Daoy (cell line): ENCODE measurements around the gene MAGEA9B. TPM values are rescaled to one million over a fixed set of nuclear protein-coding genes. Genes with fewer than 3 reads are reported as not detected.
"Not testable (repeated sequence)": the region's sequence is repeated elsewhere in the genome, so short reads cannot be mapped to it uniquely, and the experiment has no call there.

ENCODE experiments used
- DNase-seq: peaks from one replicate; pipeline ENCODE4 v3.0.0-alpha.2; 2015; ENCODE audit warnings: low read depth
- total RNA-seq: library from RNA; depleted of rRNA; stranded (reverse); fragments of >200 nt; shearing (Covaris generic); gene quantifications from 2 replicates; pipeline ENCODE4 v1.2.3, GENCODE V29; 2014; rRNA removed

MAGEA9B gene
- total RNA-seq = 0.11 TPM in 1 of 2 replicates, not detected in the other

GRCh38 chrX:149587359-149587758 is at the start of gene MAGEA9B:
TSS of gene MAGEA9B (minus strand) at chrX:149587459. CDS start at chrX:149583179, 4,280 bp downstream.
- DNase-seq = not testable (repeated sequence)

- no peak for DNase-seq
Observed at GRCh38 chrX:149633511-149633910, 46.3 kb upstream of the MAGEA9B start.

- peak; percentile 65 for DNase-seq
Observed at GRCh38 chrX:149631234-149632165, 44.2 kb upstream of the MAGEA9B start, which contains the start of gene TMEM185A. TSS of gene TMEM185A (minus strand) at chrX:149631792. CDS start at chrX:149631580, 212 bp downstream.

DNA sequence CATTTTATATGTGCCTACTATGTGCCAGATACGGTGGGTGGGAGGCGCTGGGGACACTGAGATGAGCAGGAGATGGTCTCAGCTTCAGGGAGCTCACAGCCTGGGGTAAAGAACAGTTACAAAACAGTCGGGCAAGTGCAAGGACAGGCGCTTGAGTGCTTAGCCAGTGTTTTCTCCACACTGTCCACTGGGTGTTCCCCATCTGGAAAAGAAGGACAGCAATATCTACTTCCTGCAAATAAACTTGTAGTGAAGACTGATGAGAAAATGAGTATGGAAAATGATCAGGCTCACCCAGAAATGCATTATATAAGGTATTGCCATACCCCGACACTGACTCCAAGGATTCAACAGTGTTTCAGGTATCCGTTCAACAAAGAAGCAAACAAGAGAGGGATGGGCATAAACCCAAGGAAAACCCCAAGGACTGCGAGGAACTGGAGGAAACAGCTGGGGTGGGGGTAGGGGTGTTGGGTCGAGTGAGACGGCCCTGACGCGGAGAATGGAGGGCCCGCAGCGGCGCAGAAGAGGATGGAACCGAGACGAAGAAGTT is 43.5 kb upstream of the MAGEA9B start:
- peak; percentile 18 for DNase-seq

- DNase-seq = no peak
Observed at GRCh38 chrX:149629730-149630387, 42.6 kb upstream of the MAGEA9B start.

GRCh38 chrX:149628768-149629167 is 41.5 kb upstream of the MAGEA9B start:
- DNase-seq = no peak

DNA sequence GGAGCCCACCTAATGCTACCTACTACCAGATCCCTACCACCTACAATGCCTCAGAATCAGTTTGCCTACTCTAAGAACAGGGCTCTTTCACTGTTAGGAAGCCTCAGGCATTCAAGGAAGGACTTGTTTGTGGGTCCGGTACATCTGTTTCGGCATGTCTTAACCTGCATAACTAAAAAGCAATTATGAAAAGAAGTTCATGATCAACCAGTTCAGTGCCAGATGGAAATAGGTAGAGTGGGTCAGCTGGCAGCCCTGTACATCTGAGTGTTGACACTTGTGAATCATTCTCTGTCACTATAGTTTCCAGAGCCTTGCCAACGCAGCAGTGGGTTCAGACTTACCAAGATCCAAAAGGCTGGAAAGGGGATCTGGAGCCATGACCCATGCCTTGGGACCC is 41.0 kb upstream of the MAGEA9B start:
- DNase-seq = no peak

DNA sequence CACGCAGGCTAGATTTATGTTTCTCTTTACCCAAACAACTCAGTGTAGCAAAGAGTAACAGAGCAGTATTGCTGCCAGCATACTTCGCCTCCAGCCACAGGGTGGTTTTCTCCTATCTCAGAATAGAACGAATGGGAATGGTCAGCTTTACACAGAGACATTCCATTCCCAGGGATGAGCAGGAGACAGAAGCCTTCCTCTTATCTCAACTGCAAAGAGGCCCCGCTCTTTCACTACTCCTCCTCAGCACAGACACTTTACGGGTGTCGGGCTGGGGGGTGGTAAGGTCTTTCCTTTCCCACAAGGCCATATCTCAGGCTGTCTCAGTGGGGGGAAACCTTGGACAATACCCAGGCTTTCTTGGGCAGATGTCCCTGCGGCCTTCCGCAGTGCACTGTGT is 39.6 kb upstream of the MAGEA9B start:
- not testable (repeated sequence) for DNase-seq

- DNase-seq = not testable (repeated sequence)
Observed at GRCh38 chrX:149619662-149620061, 32.4 kb upstream of the MAGEA9B start.

GRCh38 chrX:149618871-149619270 is 31.6 kb upstream of the MAGEA9B start:
- DNase-seq = no peak

DNA sequence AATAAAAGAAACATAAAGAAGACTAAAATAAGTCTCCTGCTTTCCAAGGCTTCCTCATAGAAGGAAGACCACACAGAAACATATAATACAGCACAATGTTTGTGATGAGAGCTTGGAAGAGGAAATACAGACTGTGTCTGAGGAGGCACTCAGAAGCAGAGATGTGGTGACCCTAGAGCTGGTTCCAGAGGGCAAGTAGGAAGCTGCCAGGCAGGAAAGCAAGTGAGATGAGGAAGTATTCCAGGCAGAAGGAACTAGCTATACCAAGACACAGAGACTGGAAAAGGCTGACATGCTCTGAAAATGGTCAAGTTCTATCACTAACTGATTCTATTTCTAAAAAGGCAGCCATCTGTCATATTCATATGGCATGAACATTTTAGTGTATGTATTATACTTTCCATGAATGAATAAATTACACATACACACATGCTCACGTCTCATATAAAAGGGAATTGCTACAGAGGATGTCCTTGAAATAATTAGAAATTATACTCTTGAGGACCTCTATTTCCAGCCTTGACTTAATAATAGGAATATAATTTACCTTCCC is 24.4 kb upstream of the MAGEA9B start:
- no peak for DNase-seq

GRCh38 chrX:149610511-149610910 is 23.3 kb upstream of the MAGEA9B start:
- no peak for DNase-seq

- DNase-seq = no peak
Observed at GRCh38 chrX:149607699-149608098, 20.4 kb upstream of the MAGEA9B start.

DNA sequence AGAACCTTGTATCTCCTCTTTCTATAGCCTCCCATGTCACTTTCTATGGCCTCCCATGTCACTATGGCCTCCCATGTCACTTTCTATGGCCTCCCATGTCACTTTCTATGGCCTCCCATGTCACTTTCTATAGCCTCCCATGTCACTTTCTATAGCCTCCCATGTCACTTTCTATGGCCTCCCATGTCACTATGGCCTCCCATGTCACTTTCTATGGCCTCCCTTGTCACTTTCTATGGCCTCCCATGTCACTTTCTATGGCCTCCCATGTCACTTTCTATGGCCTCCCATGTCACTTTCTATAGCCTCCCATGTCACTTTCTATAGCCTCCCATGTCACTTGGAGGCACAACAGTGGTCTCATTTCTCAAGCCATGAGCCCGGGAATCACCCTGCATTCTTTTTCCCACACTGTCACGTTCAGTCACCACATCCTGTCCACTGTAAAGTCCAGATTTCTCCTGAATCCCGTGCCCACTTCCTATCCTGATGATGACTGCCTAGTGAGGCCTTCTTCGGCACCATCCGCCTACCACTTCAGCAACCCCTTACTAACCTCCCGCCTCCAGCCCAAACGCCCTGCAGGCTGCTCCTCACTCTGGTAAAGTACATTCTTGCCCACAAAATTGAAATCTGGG is 18.1 kb upstream of the MAGEA9B start:
- not testable (repeated sequence) for DNase-seq

GRCh38 chrX:149598603-149599002 is 11.3 kb upstream of the MAGEA9B start:
- DNase-seq = not testable (repeated sequence)

GRCh38 chrX:149595943-149596342 is 8.7 kb upstream of the MAGEA9B start:
- not testable (repeated sequence) for DNase-seq

- not testable (repeated sequence) for DNase-seq
Observed at GRCh38 chrX:149595214-149595613, 8.0 kb upstream of the MAGEA9B start, which contains the start of gene HSFX2. TSS of gene HSFX2 (minus strand) at chrX:149595314. CDS start at chrX:149594700, 614 bp downstream.

- not testable (repeated sequence) for DNase-seq
Observed at GRCh38 chrX:149590993-149591392, 3.7 kb upstream of the MAGEA9B start.

GRCh38 chrX:149585631-149586030 is 1.6 kb downstream of the MAGEA9B start:
- not testable (repeated sequence) for DNase-seq

GRCh38 chrX:149573456-149573855 is 13.8 kb downstream of the MAGEA9B start:
- DNase-seq = not testable (repeated sequence)

DNA sequence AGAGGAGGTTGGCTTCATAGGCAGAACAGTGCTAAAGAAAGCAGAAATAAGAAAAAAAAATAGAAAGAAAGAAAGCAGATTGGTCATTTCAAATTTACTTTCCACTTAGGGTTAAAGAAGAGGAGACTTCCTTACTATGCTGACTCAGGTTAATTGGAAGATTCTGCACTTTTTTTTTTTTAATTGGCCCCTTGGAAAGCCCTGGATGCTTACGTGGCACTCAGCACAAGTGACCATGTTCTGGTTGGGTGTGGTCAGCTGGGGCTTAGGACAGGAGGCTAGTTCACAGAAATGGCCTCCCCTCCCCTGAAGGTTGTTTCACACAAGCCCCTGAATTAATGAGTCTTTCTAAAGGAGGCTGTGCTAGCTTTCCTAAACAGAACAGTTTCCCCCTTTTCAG is 14.5 kb downstream of the MAGEA9B start:
- DNase-seq = peak; percentile 6
